Esophagus muscularis mucosa (tissue), 4 donors: ENCODE measurements around the gene CORIN. TPM values are rescaled to one million over a fixed set of nuclear protein-coding genes. Genes with fewer than 3 reads are reported as not detected.

Experiments used
- DNase-seq: peaks from one replicate; pipeline ENCODE4 v3.0.0-alpha.2; 2017; ENCODE audit errors: extremely low spot score
- H3K27ac ChIP-seq, 4 donors: fragments of 200-600 bp; sonication (generic); replicated peaks in 1 of 4; 1 replicate in 3 of 4; 2 replicates in 1 of 4; pipeline ENCODE4 v1.5.1; 2016 to 2019; ENCODE audit warnings: mild to moderate bottlenecking in 1 of 4
- H3K27me3 ChIP-seq, 4 donors: fragments of 200-600 bp; sonication (generic); one replicate each; pipeline versions ENCODE4 v1.5.1 to v1.6.0; 2016 to 2019
- H3K36me3 ChIP-seq, 4 donors: fragments of 200-600 bp; sonication (generic); one replicate each; pipeline ENCODE4 v1.5.1; 2016 to 2019
- H3K4me1 ChIP-seq, 4 donors: fragments of 200-600 bp; sonication (generic); one replicate each; pipeline ENCODE4 v1.5.1; 2016 to 2019
- H3K4me3 ChIP-seq, 4 donors: fragments of 200-600 bp; sonication (generic); 1 replicate in 2 of 4; 2 replicates in 2 of 4; pipeline ENCODE4 v1.5.1; 2016 to 2019; ENCODE audit warnings: mild to moderate bottlenecking in 4 of 4, moderate library complexity in 1 of 4
- H3K9me3 ChIP-seq, 4 donors: fragments of 200-600 bp; sonication (generic); 1 replicate in 3 of 4; 2 replicates in 1 of 4; pipeline ENCODE4 v1.5.1; 2016 to 2019
- CTCF ChIP-seq, 3 experiments: fragments of 200-600 bp in 2 of 3; fragments of 450-650 bp in 1 of 3; sonication (generic) in 2 of 3; IDR thresholded peaks; one replicate each; pipeline ENCODE4 v1.5.1; 2017 to 2019; ENCODE audit warnings: antibody characterized with exemption in 3 of 3, mild to moderate bottlenecking in 2 of 3, moderate library complexity in 1 of 3
- EP300 ChIP-seq: sonication (generic); formaldehyde crosslinking; IDR thresholded peaks from one replicate; pipeline ENCODE4 v1.6.1; 2017; ENCODE audit warnings: antibody characterized with exemption
- POLR2A ChIP-seq: fragments of 450-650 bp; IDR thresholded peaks from one replicate; pipeline ENCODE4 v1.6.1; 2017; ENCODE audit warnings: antibody characterized with exemption, moderate library complexity, mild to moderate bottlenecking, low read depth
- POLR2AphosphoS5 ChIP-seq, 2 donors: sonication (generic); formaldehyde crosslinking; IDR thresholded peaks; one replicate each; pipeline ENCODE4 v1.6.1; 2017; ENCODE audit warnings: antibody characterized with exemption in 2 of 2
- WGBS: methylation state at CpG from one replicate; pipeline ENCODE4 v1.1.5; 2018; 5-methylcytosine and 5-hydroxymethylcytosine counted together
- intact Hi-C: fragments of 100-400 bp; cut with DNase I; formaldehyde crosslinking; loops from one replicate; pipeline ENCODE4 v1.15.1; 2023
- total RNA-seq, 4 donors: library from RNA; depleted of rRNA; stranded (reverse); fragments of >200 nt; gene quantifications; one replicate each; pipeline versions ENCODE4 v1.1.0 to v1.2.1, GENCODE V29; 2016

Gene CORIN
- total RNA-seq, 4 donors from 2014 or later: 1.2 to 4.8 (median 2.8) TPM

- no peak for DNase-seq
- H3K36me3 ChIP-seq: no peaks in the 10 kb centered on the region
- peaks cover 0 to 8% (median 2%) of the 10 kb centered on the region in 4 donors for H3K27me3 ChIP-seq
- H3K9me3 ChIP-seq: no peaks in the 10 kb centered on the region
- no peak overlapping the region for H3K4me3 ChIP-seq
- no peak overlapping the region for H3K27ac ChIP-seq
- no peaks in the 10 kb centered on the region for H3K4me1 ChIP-seq
- intact Hi-C loops: loop anchor here (5.0 kb wide), 1 partner anchor 136 kb away; the partner anchor contains the start of gene CORIN
- no peak for TF ChIP-seq POLR2AphosphoS5 (IDR thresholded peaks at IDR 0.05)
- no peak for TF ChIP-seq CTCF (IDR thresholded peaks at IDR 0.05)
Measured at GRCh38 chr4:47701286-47701685, 136.6 kb downstream of the CORIN start.

- no peak overlapping the region for H3K27ac ChIP-seq
- peaks cover 0 to 8% (median 2%) of the 10 kb centered on the region in 4 donors for H3K27me3 ChIP-seq
- DNase-seq: no peak
- no peaks in the 10 kb centered on the region for H3K9me3 ChIP-seq
- no peak overlapping the region for H3K4me3 ChIP-seq
- WGBS: 93% methylated on average over 3 of the region's 3 CpGs
- H3K36me3 ChIP-seq: no peaks in the 10 kb centered on the region
- TF ChIP-seq POLR2A: no peak
- no peak for TF ChIP-seq POLR2AphosphoS5 (IDR thresholded peaks at IDR 0.05)
- TF ChIP-seq EP300: no peak
- no peak for TF ChIP-seq CTCF (IDR thresholded peaks at IDR 0.05)
- intact Hi-C loops: no loop called here
- no peaks in the 10 kb centered on the region for H3K4me1 ChIP-seq
Measured at GRCh38 chr4:47698837-47699236, 139.0 kb downstream of the CORIN start.

GRCh38 chr4:47696823-47697222 is 141.0 kb downstream of the CORIN start:
- no peak overlapping the region for H3K4me3 ChIP-seq
- intact Hi-C loops: no loop called here
- no peaks in the 10 kb centered on the region for H3K9me3 ChIP-seq
- H3K27me3 ChIP-seq: peaks cover 0 to 8% (median 2%) of the 10 kb centered on the region in 4 donors
- no peak for TF ChIP-seq EP300
- TF ChIP-seq CTCF (IDR thresholded peaks at IDR 0.05): no peak
- no peak for TF ChIP-seq POLR2AphosphoS5 (IDR thresholded peaks at IDR 0.05)
- TF ChIP-seq POLR2A: no peak
- WGBS: 93% methylated on average over 6 of the region's 6 CpGs
- DNase-seq: no peak
- H3K27ac ChIP-seq: no peak overlapping the region
- no peaks in the 10 kb centered on the region for H3K36me3 ChIP-seq
- H3K4me1 ChIP-seq: peaks cover 0 to 8% (median 0%) of the 10 kb centered on the region in 4 donors

GRCh38 chr4:47695260-47695659 is 142.6 kb downstream of the CORIN start:
- no peak overlapping the region for H3K4me3 ChIP-seq
- H3K27me3 ChIP-seq: peaks cover 0 to 8% (median 2%) of the 10 kb centered on the region in 4 donors
- peaks cover 0 to 8% (median 0%) of the 10 kb centered on the region in 4 donors for H3K4me1 ChIP-seq
- H3K36me3 ChIP-seq: no peaks in the 10 kb centered on the region
- 74% methylated on average over 1 of the region's 1 CpG for WGBS
- no peak for TF ChIP-seq POLR2A
- TF ChIP-seq CTCF (IDR thresholded peaks at IDR 0.05): no peak
- no peak for TF ChIP-seq EP300
- TF ChIP-seq POLR2AphosphoS5 (IDR thresholded peaks at IDR 0.05): no peak
- intact Hi-C loops: no loop called here
- DNase-seq: no peak
- no peak overlapping the region for H3K27ac ChIP-seq
- H3K9me3 ChIP-seq: no peaks in the 10 kb centered on the region

GRCh38 chr4:47694322-47694721 is 143.5 kb downstream of the CORIN start:
- no peak overlapping the region for H3K27ac ChIP-seq
- H3K4me3 ChIP-seq: no peak overlapping the region
- H3K9me3 ChIP-seq: no peaks in the 10 kb centered on the region
- WGBS: 100% methylated on average over 1 of the region's 1 CpG
- peaks cover 0 to 8% (median 2%) of the 10 kb centered on the region in 4 donors for H3K27me3 ChIP-seq
- TF ChIP-seq CTCF (IDR thresholded peaks at IDR 0.05): no peak
- TF ChIP-seq POLR2A: no peak
- no peak for TF ChIP-seq EP300
- TF ChIP-seq POLR2AphosphoS5 (IDR thresholded peaks at IDR 0.05): no peak
- H3K36me3 ChIP-seq: no peaks in the 10 kb centered on the region
- peaks cover 0 to 8% (median 0%) of the 10 kb centered on the region in 4 donors for H3K4me1 ChIP-seq
- DNase-seq: no peak
- intact Hi-C loops: no loop called here
